GM23338 (cell line): ENCODE results near the gene ZNF385B. TPM values are rescaled to one million over a fixed set of nuclear protein-coding genes. Genes with fewer than 3 reads are reported as not detected.

ENCODE experiments used
- ATAC-seq: fragments of 200-7000 bp; cut with Tn5 transposase; 3 replicates; pipeline ENCODE4 v1.9.1; 2020
- DNase-seq: peaks from one replicate; pipeline ENCODE4 v3.0.0-alpha.2; 2015; ENCODE audit warnings: low spot score
- H2AFZ ChIP-seq: fragments of 200-600 bp; sonication (generic); 2 replicates; pipeline ENCODE4 v1.8.0; 2016; ENCODE audit warnings: antibody characterized with exemption, mild to moderate bottlenecking, moderate library complexity
- H3F3A ChIP-seq: fragments of 200-600 bp; sonication (generic); replicated peaks from 2 replicates; pipeline ENCODE4 v1.8.0; 2017; ENCODE audit warnings: antibody characterized with exemption, mixed run types, low read depth
- H3K27ac ChIP-seq: fragments of 200-600 bp; sonication (generic); 2 replicates; pipeline ENCODE4 v1.6.1; 2016; ENCODE audit warnings: low read depth
- H3K27me3 ChIP-seq: fragments of 200-600 bp; sonication (generic); 2 replicates; pipeline ENCODE4 v1.8.0; 2016; ENCODE audit warnings: mild to moderate bottlenecking, mixed run types, moderate library complexity; ENCODE audit not compliant: insufficient read depth
- H3K36me3 ChIP-seq: fragments of 200-600 bp; sonication (generic); 2 replicates; pipeline ENCODE4 v1.8.0; 2016; ENCODE audit warnings: mild to moderate bottlenecking; ENCODE audit not compliant: insufficient read depth
- H3K4me1 ChIP-seq: fragments of 200-600 bp; sonication (generic); 2 replicates; pipeline ENCODE4 v1.8.0; 2016; ENCODE audit warnings: mild to moderate bottlenecking, moderate library complexity; ENCODE audit not compliant: insufficient read depth
- H3K4me2 ChIP-seq: fragments of 200-600 bp; sonication (generic); 2 replicates; pipeline ENCODE4 v1.7.1; 2017; ENCODE audit warnings: mixed run types
- H3K4me3 ChIP-seq: fragments of 200-600 bp; sonication (generic); 2 replicates; pipeline ENCODE4 v1.6.1; 2016; ENCODE audit warnings: mixed run types
- H3K79me2 ChIP-seq: fragments of 200-600 bp; sonication (generic); replicated peaks from 2 replicates; pipeline ENCODE4 v1.8.0; 2017; ENCODE audit warnings: mild to moderate bottlenecking; ENCODE audit not compliant: insufficient read depth
- H3K9me2 ChIP-seq: fragments of 200-600 bp; sonication (generic); 2 replicates; pipeline ENCODE4 v1.8.0; 2017; ENCODE audit not compliant: insufficient read depth
- H4K20me1 ChIP-seq: fragments of 200-600 bp; sonication (generic); replicated peaks from 2 replicates; pipeline ENCODE4 v1.8.0; 2017; ENCODE audit warnings: mild to moderate bottlenecking; ENCODE audit not compliant: insufficient read depth
- H3K27ac Mint-ChIP-seq: 2 replicates; pipeline ENCODE4 v1.8.0; 2020; ENCODE audit warnings: inconsistent platforms, mild to moderate bottlenecking, moderate library complexity, mixed read lengths
- H3K27me3 Mint-ChIP-seq: 3 replicates; pipeline ENCODE4 v1.8.0; 2022; ENCODE audit warnings: low read depth, mild to moderate bottlenecking, moderate library complexity, mixed read lengths, inconsistent platforms; ENCODE audit not compliant: insufficient read depth, poor library complexity
- H3K36me3 Mint-ChIP-seq: 3 replicates; pipeline ENCODE4 v1.8.0; 2021; ENCODE audit warnings: low read depth, mild to moderate bottlenecking, inconsistent platforms, moderate library complexity, mixed read lengths
- H3K4me1 Mint-ChIP-seq: 3 replicates; pipeline ENCODE4 v1.8.0; 2020; ENCODE audit warnings: mild to moderate bottlenecking, inconsistent platforms, mixed read lengths
- H3K4me3 Mint-ChIP-seq: 3 replicates; pipeline ENCODE4 v1.8.0; 2021; ENCODE audit warnings: moderate library complexity, mild to moderate bottlenecking, inconsistent platforms, mixed read lengths
- H3K9me3 Mint-ChIP-seq: 3 replicates; pipeline ENCODE4 v1.8.0; 2020; ENCODE audit warnings: moderate library complexity, mild to moderate bottlenecking, inconsistent platforms, mixed read lengths
- CREB1 ChIP-seq: fragments of 250-450 bp; sonication (Bioruptor Pico); IDR thresholded peaks from 2 replicates; pipeline ENCODE4 v1.5.0; 2020; ENCODE audit warnings: low read depth, mild to moderate bottlenecking, moderate library complexity
- CTCF ChIP-seq, 2 experiments: fragments of 200-600 bp in 1 of 2; sonication (generic) in 1 of 2; conservative IDR thresholded peaks; 2 replicates each; pipeline versions ENCODE4 v1.5.1 to v1.6.1; 2016 to 2017; ENCODE audit warnings: antibody characterized with exemption in 2 of 2, low read depth in 2 of 2, mild to moderate bottlenecking in 2 of 2, moderate library complexity in 1 of 2
- EZH2 ChIP-seq: fragments of 200-600 bp; sonication (generic); IDR thresholded peaks from one replicate; pipeline ENCODE4 v1.8.0; 2017; ENCODE audit warnings: antibody characterized with exemption, mild to moderate bottlenecking, low read depth; ENCODE audit not compliant: unreplicated experiment
- EZH2phosphoT487 ChIP-seq: fragments of 200-600 bp; sonication (generic); IDR thresholded peaks from one replicate; pipeline ENCODE4 v1.8.1; 2018; ENCODE audit warnings: antibody characterized with exemption; ENCODE audit not compliant: unreplicated experiment
- JUNB ChIP-seq: IDR thresholded peaks from one replicate; pipeline ENCODE4 v1.6.1; 2016; ENCODE audit warnings: antibody characterized with exemption; ENCODE audit not compliant: unreplicated experiment
- NANOG ChIP-seq: IDR thresholded peaks from 2 replicates; pipeline ENCODE4 v1.6.1; 2016; ENCODE audit warnings: antibody characterized with exemption, borderline replicate concordance
- POLR2AphosphoS5 ChIP-seq: IDR thresholded peaks from 2 replicates; pipeline ENCODE4 v1.6.1; 2016; ENCODE audit warnings: antibody characterized with exemption, low read depth
- REST ChIP-seq: IDR thresholded peaks from one replicate; pipeline ENCODE4 v1.6.1; 2018; ENCODE audit warnings: antibody characterized with exemption; ENCODE audit not compliant: unreplicated experiment
- STAT1 ChIP-seq: IDR thresholded peaks from one replicate; pipeline ENCODE4 v1.6.1; 2016; ENCODE audit warnings: antibody characterized with exemption; ENCODE audit not compliant: unreplicated experiment
- ZNF114 ChIP-seq: fragments of 250-450 bp; sonication (Bioruptor Pico); IDR thresholded peaks from 2 replicates; pipeline ENCODE4 v1.5.0; 2020; ENCODE audit warnings: mild to moderate bottlenecking, moderate library complexity
- ZNF331 ChIP-seq: fragments of 250-450 bp; sonication (Bioruptor Pico); IDR thresholded peaks from 2 replicates; pipeline ENCODE4 v1.5.0; 2020; ENCODE audit warnings: low read depth, mild to moderate bottlenecking, moderate library complexity
- polyA plus RNA-seq: library from polyadenylated mRNA; unstranded; fragments of >200 nt; fragmentation: Nextera tagmentation; extraction: Ambion mirVana; gene quantifications from 2 replicates; pipeline ENCODE4 v1.2.1, GENCODE V29; 2016
- total RNA-seq: library from RNA; depleted of rRNA; stranded (reverse); fragments of >200 nt; shearing (Covaris generic); gene quantifications from 2 replicates; pipeline ENCODE4 v1.2.3, GENCODE V29; 2014
- TF ChIP-seq, protein P1 (sequence below): IDR thresholded peaks from 2 replicates; pipeline ENCODE4 v1.6.1; 2016; ENCODE audit warnings: antibody characterized with exemption
- TF ChIP-seq, protein P2 (sequence below): fragments of 250-450 bp; sonication (Bioruptor Pico); IDR thresholded peaks from 2 replicates; pipeline ENCODE4 v1.5.0; 2020; ENCODE audit warnings: mild to moderate bottlenecking, moderate library complexity

ZNF385B gene
- total and polyA plus RNA-seq, 2 experiments from 2014 or later: 1.5 to 4.6 TPM

GRCh38 chr2:179545024-179545423, 316.4 kb downstream of the ZNF385B start (continued):
- TF ChIP-seq EZH2phosphoT487: no peak
- TF ChIP-seq STAT1: no peak
- no peak for TF ChIP-seq EZH2
- TF ChIP-seq JUNB: no peak

GRCh38 chr2:179543361-179543901, 318.0 kb downstream of the ZNF385B start:
- Histone ChIP-seq H3K27me3 (no peaks in the 10 kb centered on the region), H3K4me3 (no peak overlapping the region), H3K27ac (no peak overlapping the region), H3K9me2 (no peaks in the 10 kb centered on the region), H3K4me2 (no peak overlapping the region), H2AFZ (no peak overlapping the region), H3K4me1 (peaks cover 10% of the 10 kb centered on the region; the same call in 1 of the 2 replicates), H3K79me2 (no peaks in the 10 kb centered on the region), H3F3A (no peaks in the 10 kb centered on the region), H3K36me3 (no peaks in the 10 kb centered on the region), H4K20me1 (no peaks in the 10 kb centered on the region)
- peaks cover 3% of the 10 kb centered on the region for H3K27me3 Mint-ChIP-seq
- peak; percentile 30; the same call in 2 of the 3 replicates for ATAC-seq
- H3K36me3 Mint-ChIP-seq: no peaks in the 10 kb centered on the region
- peaks cover 5% of the 10 kb centered on the region; the same call in 1 of the 3 replicates for H3K4me1 Mint-ChIP-seq
- H3K27ac Mint-ChIP-seq: no peak overlapping the region
- H3K4me3 Mint-ChIP-seq: no peak overlapping the region
- H3K9me3 Mint-ChIP-seq: peaks cover 3% of the 10 kb centered on the region; the same call in 2 of the 3 replicates
- peak; percentile 7 for DNase-seq
- TF ChIP-seq, protein P1, sequence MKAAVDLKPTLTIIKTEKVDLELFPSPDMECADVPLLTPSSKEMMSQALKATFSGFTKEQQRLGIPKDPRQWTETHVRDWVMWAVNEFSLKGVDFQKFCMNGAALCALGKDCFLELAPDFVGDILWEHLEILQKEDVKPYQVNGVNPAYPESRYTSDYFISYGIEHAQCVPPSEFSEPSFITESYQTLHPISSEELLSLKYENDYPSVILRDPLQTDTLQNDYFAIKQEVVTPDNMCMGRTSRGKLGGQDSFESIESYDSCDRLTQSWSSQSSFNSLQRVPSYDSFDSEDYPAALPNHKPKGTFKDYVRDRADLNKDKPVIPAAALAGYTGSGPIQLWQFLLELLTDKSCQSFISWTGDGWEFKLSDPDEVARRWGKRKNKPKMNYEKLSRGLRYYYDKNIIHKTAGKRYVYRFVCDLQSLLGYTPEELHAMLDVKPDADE: no peak
- no peak for TF ChIP-seq STAT1
- TF ChIP-seq JUNB: no peak
- TF ChIP-seq NANOG: no peak
- TF ChIP-seq ZNF331: no peak
- no peak for TF ChIP-seq REST
- TF ChIP-seq, protein P2, sequence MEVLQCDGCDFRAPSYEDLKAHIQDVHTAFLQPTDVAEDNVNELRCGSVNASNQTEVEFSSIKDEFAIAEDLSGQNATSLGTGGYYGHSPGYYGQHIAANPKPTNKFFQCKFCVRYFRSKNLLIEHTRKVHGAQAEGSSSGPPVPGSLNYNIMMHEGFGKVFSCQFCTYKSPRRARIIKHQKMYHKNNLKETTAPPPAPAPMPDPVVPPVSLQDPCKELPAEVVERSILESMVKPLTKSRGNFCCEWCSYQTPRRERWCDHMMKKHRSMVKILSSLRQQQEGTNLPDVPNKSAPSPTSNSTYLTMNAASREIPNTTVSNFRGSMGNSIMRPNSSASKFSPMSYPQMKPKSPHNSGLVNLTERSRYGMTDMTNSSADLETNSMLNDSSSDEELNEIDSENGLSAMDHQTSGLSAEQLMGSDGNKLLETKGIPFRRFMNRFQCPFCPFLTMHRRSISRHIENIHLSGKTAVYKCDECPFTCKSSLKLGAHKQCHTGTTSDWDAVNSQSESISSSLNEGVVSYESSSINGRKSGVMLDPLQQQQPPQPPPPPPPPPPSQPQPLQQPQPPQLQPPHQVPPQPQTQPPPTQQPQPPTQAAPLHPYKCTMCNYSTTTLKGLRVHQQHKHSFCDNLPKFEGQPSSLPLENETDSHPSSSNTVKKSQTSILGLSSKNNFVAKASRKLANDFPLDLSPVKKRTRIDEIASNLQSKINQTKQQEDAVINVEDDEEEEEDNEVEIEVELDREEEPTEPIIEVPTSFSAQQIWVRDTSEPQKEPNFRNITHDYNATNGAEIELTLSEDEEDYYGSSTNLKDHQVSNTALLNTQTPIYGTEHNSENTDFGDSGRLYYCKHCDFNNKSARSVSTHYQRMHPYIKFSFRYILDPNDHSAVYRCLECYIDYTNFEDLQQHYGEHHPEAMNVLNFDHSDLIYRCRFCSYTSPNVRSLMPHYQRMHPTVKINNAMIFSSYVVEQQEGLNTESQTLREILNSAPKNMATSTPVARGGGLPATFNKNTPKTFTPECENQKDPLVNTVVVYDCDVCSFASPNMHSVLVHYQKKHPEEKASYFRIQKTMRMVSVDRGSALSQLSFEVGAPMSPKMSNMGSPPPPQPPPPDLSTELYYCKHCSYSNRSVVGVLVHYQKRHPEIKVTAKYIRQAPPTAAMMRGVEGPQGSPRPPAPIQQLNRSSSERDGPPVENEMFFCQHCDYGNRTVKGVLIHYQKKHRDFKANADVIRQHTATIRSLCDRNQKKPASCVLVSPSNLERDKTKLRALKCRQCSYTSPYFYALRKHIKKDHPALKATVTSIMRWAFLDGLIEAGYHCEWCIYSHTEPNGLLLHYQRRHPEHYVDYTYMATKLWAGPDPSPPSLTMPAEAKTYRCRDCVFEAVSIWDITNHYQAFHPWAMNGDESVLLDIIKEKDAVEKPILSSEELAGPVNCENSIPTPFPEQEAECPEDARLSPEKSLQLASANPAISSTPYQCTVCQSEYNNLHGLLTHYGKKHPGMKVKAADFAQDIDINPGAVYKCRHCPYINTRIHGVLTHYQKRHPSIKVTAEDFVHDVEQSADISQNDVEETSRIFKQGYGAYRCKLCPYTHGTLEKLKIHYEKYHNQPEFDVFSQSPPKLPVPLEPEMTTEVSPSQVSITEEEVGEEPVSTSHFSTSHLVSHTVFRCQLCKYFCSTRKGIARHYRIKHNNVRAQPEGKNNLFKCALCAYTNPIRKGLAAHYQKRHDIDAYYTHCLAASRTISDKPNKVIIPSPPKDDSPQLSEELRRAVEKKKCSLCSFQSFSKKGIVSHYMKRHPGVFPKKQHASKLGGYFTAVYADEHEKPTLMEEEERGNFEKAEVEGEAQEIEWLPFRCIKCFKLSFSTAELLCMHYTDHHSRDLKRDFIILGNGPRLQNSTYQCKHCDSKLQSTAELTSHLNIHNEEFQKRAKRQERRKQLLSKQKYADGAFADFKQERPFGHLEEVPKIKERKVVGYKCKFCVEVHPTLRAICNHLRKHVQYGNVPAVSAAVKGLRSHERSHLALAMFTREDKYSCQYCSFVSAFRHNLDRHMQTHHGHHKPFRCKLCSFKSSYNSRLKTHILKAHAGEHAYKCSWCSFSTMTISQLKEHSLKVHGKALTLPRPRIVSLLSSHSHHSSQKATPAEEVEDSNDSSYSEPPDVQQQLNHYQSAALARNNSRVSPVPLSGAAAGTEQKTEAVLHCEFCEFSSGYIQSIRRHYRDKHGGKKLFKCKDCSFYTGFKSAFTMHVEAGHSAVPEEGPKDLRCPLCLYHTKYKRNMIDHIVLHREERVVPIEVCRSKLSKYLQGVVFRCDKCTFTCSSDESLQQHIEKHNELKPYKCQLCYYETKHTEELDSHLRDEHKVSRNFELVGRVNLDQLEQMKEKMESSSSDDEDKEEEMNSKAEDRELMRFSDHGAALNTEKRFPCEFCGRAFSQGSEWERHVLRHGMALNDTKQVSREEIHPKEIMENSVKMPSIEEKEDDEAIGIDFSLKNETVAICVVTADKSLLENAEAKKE (CRISPR knock-in tag): no peak
- TF ChIP-seq EZH2phosphoT487: no peak
- no peak for TF ChIP-seq POLR2AphosphoS5
- no peak for TF ChIP-seq CTCF (conservative IDR thresholded peaks at IDR 0.05; ENCODE audit: low read depth in 2 of 2)
- TF ChIP-seq CREB1 (CRISPR knock-in tag): no peak
- no peak for TF ChIP-seq ZNF114 (CRISPR knock-in tag)
